Right ventricle myocardium superior (tissue), 1 donor: ENCODE results near the gene RAB6A. TPM values are rescaled to one million over a fixed set of nuclear protein-coding genes. Genes with fewer than 3 reads are reported as not detected.

Experiments used
- ATAC-seq: fragments of 200-7000 bp; cut with Tn5 transposase; one replicate; pipeline ENCODE4 v1.9.1; 2020; ENCODE audit warnings: mild to moderate bottlenecking; ENCODE audit not compliant: poor library complexity
- DNase-seq: peaks from one replicate; pipeline ENCODE4 v3.0.0-alpha.2; 2020
- intact Hi-C: fragments of 100-400 bp; cut with DNase I; formaldehyde crosslinking; loops from one replicate; pipeline ENCODE4 v1.11.2; 2022
- total RNA-seq: library from RNA; stranded (reverse); fragmentation: NEBNext Ultra II Directional; extraction: Animal tissue kit (Norgen Biotek cat#: 25700); gene quantifications from one replicate; pipeline ENCODE4 v1.2.1, GENCODE V29; 2021
- donor health status: DM: no; HTN: yes; CAD: no; lungs with severe emphysema.

RAB6A gene
- total RNA-seq, 1 donor from 2014 or later = 97.8 TPM

GRCh38 chr11:73648121-73648520 is 112.8 kb downstream of the RAB6A start:
- no peak for ATAC-seq
- no peak for DNase-seq

GRCh38 chr11:73647459-73648100 is 113.3 kb downstream of the RAB6A start:
- intact Hi-C loops = no loop called here
- ATAC-seq = peak; percentile 99
- peak; percentile 93 for DNase-seq

More at GRCh38 chr11:73648121-73648520, 112.8 kb downstream of the RAB6A start:
- intact Hi-C loops = no loop called here

DNA sequence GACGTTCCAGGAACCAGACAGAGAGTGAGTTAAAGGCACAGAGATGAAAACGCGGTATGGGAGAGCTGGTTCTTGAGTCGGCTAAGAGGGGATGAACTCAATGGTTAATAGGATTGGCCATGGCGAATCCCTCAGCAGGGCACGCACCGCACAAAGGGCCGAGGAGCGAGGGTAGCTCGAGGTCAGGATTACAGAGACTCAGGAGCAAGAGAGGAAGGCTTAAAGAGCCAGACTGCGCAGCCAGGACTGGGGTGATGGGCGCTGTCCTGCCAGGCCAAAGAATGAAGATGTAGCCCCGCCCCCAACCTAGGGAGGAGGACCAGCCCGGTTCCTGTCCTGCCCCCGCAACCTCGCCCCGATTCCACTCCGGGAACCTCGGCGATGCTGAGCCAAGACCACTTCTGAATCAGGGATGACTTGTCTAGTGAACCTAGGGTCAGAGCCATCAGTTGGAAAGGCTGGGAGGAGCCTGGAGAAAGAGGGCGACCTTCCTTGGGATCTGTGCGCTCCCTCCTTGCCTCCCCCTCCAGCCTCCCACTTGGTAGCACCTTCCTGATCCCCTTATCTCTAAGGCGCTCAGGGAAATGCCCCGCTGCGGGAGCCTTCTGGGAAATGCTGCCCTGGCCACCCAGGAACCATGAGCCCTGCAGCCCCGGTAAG is 114.8 kb downstream of the RAB6A start, which contains the start of gene PLEKHB1:
TSS of gene PLEKHB1 (plus strand) at position 610 of the 660 bp plus-strand sequence. CDS start at position 638, 28 bp downstream.
- no peak for DNase-seq
- intact Hi-C loops = no loop called here
- no peak for ATAC-seq

GRCh38 chr11:73645121-73645969 is 115.5 kb downstream of the RAB6A start:
- ATAC-seq = no peak
- no peak for DNase-seq
- intact Hi-C loops = no loop called here

GRCh38 chr11:73641668-73642067 is 119.2 kb downstream of the RAB6A start:
- no peak for ATAC-seq
- intact Hi-C loops = no loop called here
- no peak for DNase-seq

- ATAC-seq (no peak), DNase-seq (no peak)
- intact Hi-C loops = no loop called here
Measured at GRCh38 chr11:73640592-73640991, 120.3 kb downstream of the RAB6A start.

- DNase-seq = no peak
- intact Hi-C loops = no loop called here
- ATAC-seq = no peak
Measured at GRCh38 chr11:73637012-73637411, 123.9 kb downstream of the RAB6A start.

GRCh38 chr11:73636249-73636648 is 124.6 kb downstream of the RAB6A start:
- DNase-seq = no peak
- intact Hi-C loops = no loop called here
- no peak for ATAC-seq

- DNase-seq (no peak), ATAC-seq (no peak)
- intact Hi-C loops = no loop called here
Measured at GRCh38 chr11:73635721-73636120, 125.2 kb downstream of the RAB6A start.

GRCh38 chr11:73633999-73634398 is 126.9 kb downstream of the RAB6A start:
- DNase-seq (no peak), ATAC-seq (no peak)
- intact Hi-C loops = no loop called here

DNA sequence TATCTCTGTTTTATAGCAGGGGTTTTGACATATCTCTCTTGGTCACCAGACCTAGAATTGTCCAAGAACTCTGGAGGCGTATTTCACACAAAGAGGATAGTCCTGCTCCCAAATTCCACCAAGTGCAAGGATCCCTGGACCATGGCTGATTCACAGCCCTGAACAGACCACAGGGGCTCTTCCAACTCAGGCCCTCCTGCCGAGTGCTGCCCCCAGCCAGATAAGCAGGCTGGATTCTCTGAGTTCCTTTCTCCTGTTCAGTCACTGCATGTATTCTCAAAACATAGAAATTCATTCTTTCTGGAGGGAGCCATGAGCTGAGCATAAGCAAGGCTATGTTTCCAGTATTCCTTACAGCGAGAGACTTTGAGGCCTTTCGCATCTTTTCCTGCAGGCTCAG is 127.9 kb downstream of the RAB6A start:
- DNase-seq (no peak), ATAC-seq (no peak)
- intact Hi-C loops = no loop called here

DNA sequence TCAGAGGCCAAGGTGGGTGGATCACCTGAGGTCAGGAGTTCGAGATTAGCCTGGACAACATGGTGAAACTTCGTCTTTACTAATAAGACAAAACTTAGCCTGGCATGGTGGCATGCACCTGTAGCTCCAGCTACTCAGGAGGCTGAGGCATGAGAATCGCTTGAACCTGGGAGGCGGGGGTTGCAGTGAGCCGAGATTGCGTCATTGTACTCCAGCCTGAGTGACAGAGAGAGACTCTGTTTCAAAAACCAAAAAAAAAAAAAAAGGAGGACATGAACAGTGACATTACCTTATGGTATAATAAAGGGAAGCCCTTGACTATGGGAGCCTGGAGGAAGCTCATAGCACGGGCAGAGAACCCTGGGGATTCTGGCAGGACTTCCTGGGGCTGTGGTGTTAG is 131.0 kb downstream of the RAB6A start:
- intact Hi-C loops = loop anchor here (10.0 kb wide), 1 partner anchor 225 kb away; no protein-coding TSS in a partner anchor
- DNase-seq (no peak), ATAC-seq (no peak)

DNA sequence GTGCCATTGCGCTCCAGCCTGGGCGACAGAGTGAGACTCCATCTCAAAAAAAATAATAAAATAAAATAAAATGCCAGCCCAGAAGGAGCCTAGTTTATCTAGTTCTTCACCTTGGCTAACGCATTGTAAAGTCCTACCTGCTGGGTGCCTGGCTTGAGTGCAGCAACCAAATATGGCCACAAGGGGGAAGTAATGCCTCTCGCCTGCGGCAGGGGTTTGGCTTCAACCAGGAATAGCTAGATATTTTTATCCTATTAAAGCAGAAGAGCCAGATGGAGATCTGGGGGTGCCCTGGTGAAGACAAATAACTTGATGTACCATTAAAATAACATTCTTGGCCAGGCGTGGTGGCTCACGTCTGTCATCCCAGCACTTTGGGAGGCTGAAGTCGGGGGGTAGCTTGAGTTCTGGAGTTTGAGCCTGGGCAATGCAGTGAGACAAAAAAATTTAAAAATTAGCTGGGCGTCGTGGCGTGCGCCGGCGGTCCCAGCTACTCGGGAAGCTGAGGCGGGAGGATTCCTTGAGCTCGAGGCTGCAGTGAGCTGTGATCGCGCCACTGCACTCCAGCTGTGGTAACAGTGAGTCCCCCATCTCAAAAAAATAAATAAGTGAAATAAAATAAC is 135.1 kb downstream of the RAB6A start:
- DNase-seq (peak; percentile 73), ATAC-seq (peak; percentile 88)
- intact Hi-C loops = loop anchor here (2.0 to 10.0 kb wide), 2 partner anchors 35 to 221 kb away; no protein-coding TSS in a partner anchor

Other genes starting within 250 kb of the RAB6A start
- gene FAM168A, start 163.0 kb downstream of the RAB6A start, total RNA-seq = 25.6 TPM
- 13.7 TPM for gene PLEKHB1, start 114.5 kb downstream of the RAB6A start, total RNA-seq
- gene MRPL48, start 26.8 kb upstream of the RAB6A start, total RNA-seq = 45.4 TPM
- gene COA4, start 115.8 kb upstream of the RAB6A start, total RNA-seq = 46.5 TPM
- 11.3 TPM for gene PAAF1, start 115.9 kb upstream of the RAB6A start, total RNA-seq
- gene DNAJB13, start 190.0 kb upstream of the RAB6A start, total RNA-seq = not detected
- gene UCP2, start 221.8 kb upstream of the RAB6A start, total RNA-seq = 25.8 TPM
- 17.2 TPM for gene UCP3, start 248.0 kb upstream of the RAB6A start, total RNA-seq